Endometrium (tissue), 2 donors: ENCODE measurements around the gene EVL.
"Not testable (repeated sequence)": the region's sequence is repeated elsewhere in the genome, so short reads cannot be mapped to it uniquely, and the experiment has no call there.

Experiments
- FAIRE-seq: peaks from 2 replicates; lab custom pipeline; 2012; peaks lifted over from hg19 to GRCh38; lab: Jason Lieb, UNC
- donor health status: control.
- donor health status: control.

EVL gene

DNA sequence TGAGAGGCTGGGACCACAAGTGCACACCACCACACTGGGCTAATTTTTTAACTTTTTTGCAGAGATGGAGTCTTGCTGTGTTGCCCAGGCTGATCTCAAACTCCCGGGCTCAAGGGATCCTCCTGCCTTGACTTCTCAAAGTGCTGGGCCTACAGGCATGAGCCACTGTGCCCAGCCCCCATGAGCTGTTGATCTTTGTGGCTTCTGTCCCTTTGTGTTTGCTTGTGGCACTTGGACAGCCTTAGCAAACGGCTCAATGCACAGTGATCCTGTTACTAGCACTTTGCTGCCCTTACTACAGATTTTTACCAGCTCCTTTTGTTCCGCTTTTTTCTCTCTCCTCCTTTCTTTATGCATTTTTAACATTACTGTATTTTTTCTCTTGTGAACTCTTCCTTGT is 25.3 kb upstream of the EVL start:
- FAIRE-seq = no peak

DNA sequence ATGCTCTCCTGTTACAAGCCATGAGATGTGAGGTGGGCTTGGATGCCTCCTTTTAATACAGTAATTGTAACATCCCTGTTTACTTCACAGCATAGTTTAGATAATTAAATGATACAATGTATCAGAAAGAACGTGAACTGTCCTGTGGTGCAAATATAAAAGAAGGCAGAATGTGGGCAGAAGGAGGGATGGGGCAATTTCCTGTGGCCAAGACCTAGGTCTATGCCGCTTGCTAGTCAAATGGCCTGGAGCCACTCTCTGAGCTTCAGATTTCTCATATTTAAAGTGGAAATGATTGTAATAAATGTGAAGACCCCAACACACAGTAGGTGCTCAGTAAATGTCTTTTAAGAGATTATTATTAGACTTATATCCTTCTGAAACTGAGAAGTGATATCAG is 24.0 kb upstream of the EVL start:
- no peak for FAIRE-seq

DNA sequence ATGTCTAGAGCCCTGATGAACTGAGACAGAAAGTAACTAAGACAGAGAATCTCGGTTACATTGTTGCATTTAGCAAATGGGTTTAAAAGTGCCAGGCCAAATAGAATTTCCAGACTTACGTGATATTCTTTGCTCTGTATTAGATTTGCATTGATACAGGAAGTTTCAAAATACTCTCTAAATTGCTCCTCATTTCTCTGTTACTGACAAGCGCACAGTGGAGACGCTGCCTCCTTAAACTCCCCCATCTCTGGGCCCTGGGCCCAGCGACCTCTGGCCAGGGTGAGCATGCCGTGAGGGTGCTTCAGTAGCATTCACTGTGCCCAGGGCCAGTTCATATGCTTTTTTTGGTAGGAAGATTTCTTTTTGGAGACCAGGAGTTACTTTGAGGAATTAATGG is 22.9 kb upstream of the EVL start:
- no peak for FAIRE-seq

DNA sequence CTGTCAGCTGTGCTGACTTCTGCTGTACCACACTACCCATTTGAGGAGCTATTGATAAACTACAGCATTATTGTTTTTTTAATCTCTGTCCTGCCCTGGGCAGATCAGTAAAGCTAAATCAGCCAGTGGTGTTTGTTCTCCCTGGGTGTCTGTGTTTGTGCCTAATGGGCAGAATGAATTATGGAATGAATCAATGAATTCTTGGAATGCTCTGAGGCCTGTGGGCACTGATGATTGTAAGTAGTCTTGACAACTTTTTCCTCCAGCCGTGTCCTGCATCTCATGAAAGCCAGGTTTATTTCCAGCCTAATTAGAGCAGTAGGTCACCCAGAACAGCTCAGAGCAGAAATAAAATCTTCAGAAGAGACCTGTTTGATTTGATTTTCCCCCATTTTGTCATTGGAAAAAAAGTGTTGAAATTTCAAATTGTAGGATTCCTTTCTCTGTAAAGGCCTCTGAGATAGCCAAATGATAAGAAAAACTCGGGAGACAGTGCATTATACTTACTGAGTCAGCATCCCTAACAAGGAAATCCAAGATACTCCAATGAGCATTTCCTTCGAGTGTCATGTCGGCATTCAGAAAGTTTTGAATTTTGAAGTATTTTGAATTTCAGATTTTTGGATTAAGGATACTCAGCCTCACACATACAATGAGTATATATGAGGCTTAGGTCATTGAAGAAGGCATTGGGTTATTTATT is 19.4 kb upstream of the EVL start:
- FAIRE-seq = no peak

DNA sequence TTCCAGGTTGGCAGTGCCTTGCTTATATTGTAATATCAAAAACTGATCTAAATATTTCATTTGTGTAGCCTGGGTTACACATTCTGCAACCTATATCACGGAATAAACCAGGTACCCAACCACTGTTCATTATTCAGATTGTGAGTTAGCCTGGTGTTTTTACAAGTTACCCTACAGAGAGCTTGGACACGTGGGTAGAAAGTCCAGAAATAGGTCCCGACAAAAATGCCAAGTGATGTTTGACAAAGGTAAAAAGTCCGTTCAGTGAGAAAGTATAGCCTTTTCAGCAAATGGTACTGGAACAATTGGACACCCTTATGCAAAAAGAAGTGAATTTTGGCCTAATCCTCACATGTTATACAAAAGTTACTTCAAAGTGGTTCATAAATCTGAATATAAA is 17.6 kb upstream of the EVL start:
- no peak for FAIRE-seq

DNA sequence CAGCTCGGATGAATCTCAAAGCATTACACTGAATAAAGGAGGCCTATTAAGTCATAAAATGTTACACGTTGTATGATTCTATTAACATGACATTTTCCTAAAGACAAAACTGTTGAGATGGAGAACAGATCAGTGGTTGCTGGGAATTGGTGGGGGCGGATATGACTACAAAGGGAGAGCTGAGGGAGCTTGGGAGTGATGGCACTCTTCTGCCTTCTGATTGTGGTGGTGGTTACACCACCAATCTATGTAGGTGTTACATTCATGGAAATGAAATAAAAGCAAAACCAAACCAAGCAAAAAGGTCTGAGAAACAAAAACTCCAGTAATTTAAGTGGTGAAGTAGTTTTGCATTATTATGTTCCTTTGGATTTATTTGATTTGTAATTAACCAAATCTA is 16.4 kb upstream of the EVL start:
- FAIRE-seq = no peak

DNA sequence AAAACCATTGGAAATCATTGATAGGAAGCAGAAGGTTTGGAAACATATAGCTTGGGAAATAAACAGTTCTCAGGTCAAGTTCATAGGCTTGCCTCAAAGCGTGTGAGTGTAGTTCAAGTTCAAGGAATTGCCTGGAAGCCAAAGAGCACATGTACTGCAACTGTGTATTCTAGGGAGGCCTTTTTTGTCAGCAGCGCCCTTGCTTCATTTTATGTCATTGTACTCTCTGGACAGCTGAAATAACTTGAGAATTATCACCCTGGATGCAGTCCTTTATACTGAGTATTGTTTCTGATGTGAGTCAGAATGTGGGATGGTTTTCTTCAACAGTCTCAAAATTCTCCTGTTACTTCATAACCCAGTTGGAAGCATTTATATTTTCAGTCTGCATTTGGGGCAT is 16.0 kb upstream of the EVL start:
- FAIRE-seq = peak; percentile 75

- no peak for FAIRE-seq
Observed at GRCh38 chr14:100051103-100051502, 14.1 kb upstream of the EVL start.

DNA sequence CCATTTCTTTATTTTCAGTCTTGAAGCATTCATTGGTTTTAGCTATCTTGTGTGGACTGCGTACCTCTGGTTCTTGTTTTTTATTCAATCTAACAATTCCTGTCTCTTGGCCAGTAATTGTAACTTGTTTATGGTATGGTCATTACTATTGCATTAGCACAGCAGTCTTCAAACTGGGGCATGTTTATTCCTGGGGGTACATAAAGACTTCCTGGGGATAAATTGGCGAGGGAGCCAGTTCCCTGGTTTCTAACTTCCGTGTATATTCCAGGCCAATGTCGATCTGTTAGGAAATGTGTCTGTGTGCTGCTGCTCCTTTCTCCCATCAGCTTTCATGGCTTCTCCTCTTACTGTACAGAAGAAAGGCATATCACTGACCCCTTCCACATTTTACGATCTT is 13.7 kb upstream of the EVL start:
- no peak for FAIRE-seq

DNA sequence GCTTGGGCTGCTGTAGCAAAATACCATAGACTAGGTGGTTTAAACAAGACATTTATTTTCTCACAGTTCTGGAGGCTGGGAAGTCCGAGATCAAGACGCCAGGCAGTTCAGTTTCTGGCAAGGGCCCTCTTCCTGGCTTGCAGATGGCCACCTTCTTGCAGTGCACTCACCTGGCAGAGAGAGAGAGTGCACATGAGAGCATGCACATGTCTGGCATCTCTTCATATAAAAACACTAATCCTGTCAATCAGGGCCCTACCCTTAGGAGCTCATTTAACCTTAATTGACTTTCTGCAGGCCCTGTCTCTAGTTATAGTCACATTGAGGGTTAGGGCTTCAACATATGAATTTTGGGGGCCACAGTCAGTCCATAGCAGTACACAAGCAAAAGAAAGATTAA is 12.4 kb upstream of the EVL start:
- no peak for FAIRE-seq

DNA sequence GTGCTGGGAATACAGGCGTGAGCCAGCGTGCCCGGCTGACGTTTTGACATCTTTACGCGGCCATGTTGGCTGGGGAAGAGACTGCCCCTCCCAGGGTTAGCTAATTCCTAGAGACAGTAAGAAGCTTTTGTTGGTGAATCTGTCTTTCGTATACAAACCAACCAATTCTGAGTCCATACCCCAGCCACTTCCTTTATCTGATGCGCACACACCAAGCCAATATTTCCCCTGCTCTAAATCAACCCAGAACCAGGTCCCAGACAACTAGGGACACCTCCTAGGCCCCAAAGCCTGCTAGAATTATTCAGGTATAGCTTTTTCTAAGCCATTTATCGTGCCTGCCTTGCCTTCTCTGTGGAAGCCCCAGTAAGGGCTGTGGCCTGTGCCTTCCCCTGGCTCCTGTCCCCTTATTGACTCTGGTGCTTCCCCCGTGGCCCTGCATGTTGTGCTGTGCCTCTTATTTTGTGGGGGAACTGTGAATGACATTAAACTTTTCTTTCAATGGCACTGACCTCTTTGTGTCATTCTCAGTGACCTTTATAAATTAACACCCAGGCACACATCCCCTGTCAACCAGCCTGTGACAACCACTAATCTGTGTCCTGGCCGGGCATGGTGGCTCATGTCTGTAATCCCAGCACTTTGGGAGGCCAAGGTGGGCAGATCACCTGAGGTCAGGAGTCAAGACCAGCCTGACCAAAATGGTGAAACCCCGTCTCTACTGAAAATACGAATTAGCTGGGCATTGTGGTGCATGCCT is 10.7 kb upstream of the EVL start:
- FAIRE-seq = no peak

GRCh38 chr14:100056431-100056830 is 8.8 kb upstream of the EVL start:
- FAIRE-seq = no peak

DNA sequence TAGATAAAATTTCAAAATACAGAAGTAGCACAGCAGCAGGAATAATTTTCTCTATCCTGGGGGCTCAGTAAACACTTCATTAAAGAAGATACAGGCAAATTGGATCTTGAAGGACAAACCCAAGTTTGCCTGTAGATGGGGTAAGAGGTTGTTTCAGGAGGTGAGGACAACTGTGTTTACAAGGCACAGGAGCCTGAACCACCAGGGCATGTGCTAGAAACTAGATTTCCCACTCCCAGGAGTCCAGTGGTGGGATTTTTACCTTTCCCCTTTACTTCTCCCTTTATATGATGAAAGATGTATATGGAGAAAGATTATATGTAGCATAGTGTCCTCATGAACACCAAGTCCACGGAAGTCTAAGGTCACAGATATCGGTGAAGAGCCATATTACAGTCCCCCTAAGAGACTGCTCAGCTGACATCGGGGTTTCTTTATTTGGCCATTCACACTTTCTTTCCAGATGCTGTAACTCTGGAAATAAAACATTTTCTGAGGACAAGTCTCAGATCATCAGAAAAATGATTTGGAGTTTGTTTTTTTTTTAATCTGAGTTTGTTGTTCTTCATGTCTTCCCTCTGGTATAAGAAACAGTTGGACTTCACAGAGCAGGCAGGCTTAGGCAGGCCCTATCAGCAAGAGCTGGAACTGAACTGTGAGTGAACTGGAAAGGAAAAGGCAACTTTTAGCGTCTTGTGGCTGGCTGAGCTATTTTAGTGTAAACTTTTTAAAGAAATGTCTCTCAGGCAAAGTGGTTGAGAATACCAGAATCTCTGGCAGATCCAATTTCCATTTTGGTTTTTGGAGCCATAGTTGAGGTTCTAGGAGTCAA is 8.0 kb upstream of the EVL start:
- FAIRE-seq = no peak

- no peak for FAIRE-seq
Observed at GRCh38 chr14:100058777-100059437, 6.3 kb upstream of the EVL start.

- FAIRE-seq = no peak
Observed at GRCh38 chr14:100059438-100059781, 5.8 kb upstream of the EVL start.

GRCh38 chr14:100060760-100061159 is 4.5 kb upstream of the EVL start:
- no peak for FAIRE-seq

DNA sequence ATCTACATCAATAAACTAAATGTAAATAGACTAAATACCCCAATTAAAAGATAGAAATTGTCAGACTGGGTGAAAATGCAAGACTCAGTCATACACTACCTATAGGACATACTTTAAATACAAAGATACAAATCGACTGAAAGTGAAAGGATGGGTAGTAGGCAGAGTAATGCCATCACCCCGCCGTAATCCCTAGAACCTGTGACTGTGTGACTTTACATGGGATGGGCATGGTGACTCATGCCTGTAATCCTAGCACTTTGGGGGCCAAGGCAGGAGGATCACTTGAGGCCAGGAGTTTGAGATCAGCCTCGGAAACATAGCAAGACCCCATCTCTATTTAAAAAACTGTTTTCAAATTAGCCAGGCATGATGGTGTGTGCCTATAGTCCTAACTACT is 2.6 kb upstream of the EVL start:
- FAIRE-seq = no peak

- FAIRE-seq = no peak
Observed at GRCh38 chr14:100063314-100063941, 1.8 kb upstream of the EVL start.

DNA sequence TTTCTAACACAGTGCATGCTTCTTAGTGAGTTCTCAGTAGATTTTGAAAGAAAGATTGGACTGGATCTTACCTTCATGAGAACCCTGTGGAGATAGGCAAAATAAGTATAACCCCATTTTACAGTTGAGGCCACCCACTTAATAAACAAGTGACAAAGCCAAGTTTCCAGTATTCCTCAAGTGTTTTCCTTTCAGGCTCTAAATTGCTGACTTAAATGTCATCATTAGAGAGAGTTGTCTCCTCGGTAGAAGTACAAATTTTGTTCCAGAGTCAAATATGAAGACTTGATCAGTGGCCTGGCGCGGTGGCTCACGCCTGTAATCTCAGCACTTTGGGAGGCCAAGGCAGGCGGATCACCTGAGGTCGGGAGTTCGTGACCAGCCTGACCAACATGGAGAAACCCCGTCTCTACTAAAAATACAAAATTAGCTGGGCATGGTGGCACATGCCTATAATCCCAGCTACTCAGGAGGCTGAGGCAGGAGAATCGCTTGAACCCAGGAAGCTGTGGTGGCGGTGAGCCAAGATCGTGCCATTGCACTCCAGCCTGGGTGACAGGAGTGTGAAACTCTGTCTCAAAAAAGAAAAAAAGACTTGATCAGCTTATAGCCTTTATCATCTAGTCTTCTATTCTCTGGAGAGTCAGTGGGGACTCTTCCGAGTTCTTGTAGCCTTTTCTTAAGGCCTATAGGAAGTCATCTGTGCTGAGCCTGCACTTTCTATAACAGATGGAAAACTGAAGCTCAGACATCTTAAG is 708 bp upstream of the EVL start:
- not testable (repeated sequence) for FAIRE-seq

DNA sequence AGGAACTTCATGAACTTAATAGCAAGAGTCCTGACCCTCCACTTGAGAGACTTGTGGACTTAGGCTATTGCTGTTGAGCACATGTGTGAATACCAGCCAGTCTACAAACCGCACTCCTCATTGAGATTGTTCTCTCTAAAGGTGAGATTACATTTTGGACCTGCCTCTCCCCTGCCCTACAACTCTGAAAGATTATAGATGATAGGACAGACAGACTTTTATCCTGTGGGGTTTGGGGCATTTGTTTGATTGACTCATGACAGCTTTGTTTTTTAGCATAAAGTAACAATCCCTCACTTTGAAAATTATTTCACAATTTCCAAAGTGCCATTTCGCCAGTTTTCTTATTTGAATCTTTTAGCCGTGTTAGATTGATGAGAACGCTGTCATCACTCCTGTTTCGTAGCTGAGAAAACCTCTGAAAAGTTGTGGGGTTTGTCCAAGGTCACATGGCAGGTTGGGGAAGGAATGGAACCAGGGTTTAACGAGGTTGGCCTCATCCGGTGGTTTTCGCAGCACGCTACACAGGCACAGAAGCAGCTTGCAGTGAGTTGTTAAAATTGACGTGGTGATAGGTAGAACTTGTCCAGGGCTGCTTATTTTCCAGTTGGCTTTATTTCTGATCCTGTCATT is 836 bp downstream of the EVL start:
- no peak for FAIRE-seq

DNA sequence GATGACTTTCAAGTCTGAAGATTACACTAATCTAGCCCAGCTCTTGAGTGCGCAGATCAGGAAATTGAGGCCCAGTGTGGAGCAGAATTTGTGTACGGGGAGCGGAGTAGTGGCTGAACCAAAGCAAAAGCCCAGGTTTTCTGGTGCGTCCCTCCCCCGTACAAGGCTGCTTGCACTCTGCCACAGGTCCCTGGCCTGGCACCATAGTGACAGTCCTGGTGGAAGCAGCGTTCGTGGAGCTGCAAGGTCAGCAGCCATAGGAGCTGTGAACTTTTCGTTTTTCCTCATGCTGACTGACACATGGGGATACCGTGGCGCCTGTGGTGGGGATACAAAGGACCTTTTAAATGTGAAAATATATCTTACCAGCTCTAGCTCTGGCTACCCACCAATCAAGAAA is 1.7 kb downstream of the EVL start:
- FAIRE-seq = no peak
